Lower leg skin (tissue), 4 donors: Measurements from ENCODE around the gene TOX2. TPM values are rescaled to one million over a fixed set of nuclear protein-coding genes. Genes with fewer than 3 reads are reported as not detected.
A peak's percentile ranks its signal among the peaks of the same experiment; 100 is the strongest.

Experiments
- DNase-seq, 2 donors: peaks; one replicate each; pipeline ENCODE4 v3.0.0-alpha.2; 2019; ENCODE audit warnings: low spot score in 2 of 2
- H3K4me3 ChIP-seq: fragments of 200-600 bp; sonication (generic); 2 replicates; pipeline ENCODE4 v1.5.1; 2017; ENCODE audit warnings: mild to moderate bottlenecking, low read depth; ENCODE audit not compliant: poor library complexity, severe bottlenecking
- CTCF ChIP-seq, 3 donors: fragments of 450-650 bp; IDR thresholded peaks; one replicate each; pipeline ENCODE4 v1.5.1; 2016; ENCODE audit warnings: antibody characterized with exemption in 3 of 3, mild to moderate bottlenecking in 3 of 3, moderate library complexity in 2 of 3
- POLR2A ChIP-seq, 2 donors: fragments of 450-650 bp; IDR thresholded peaks; one replicate each; pipeline ENCODE4 v1.6.1; 2016 to 2017; ENCODE audit warnings: antibody characterized with exemption in 2 of 2, mild to moderate bottlenecking in 1 of 2, moderate library complexity in 1 of 2
- WGBS, 2 donors: methylation state at CpG; one replicate each; pipeline ENCODE4 v1.1.5; 2018; 5-methylcytosine and 5-hydroxymethylcytosine counted together
- intact Hi-C: fragments of 100-400 bp; cut with DNase I; formaldehyde crosslinking; loops from one replicate; pipeline ENCODE4 v1.15.0; 2023; ENCODE audit warnings: low total_unique reads
- total RNA-seq, 4 donors: library from RNA; depleted of rRNA; stranded (reverse); fragments of >200 nt; gene quantifications; one replicate each; pipeline ENCODE4 v1.1.0, GENCODE V29; 2016

TOX2 gene
- total RNA-seq, 4 donors from 2014 or later = 1.8 to 5.2 (median 1.9) TPM

- WGBS, 2 donors = 81 to 86% methylated on average over 11 of the region's 11 CpGs
- intact Hi-C loops = no loop called here
- peak in 1 of 2 donors; percentile 71 for DNase-seq
- no peak for TF ChIP-seq POLR2A (IDR thresholded peaks at IDR 0.05)
- no peak for TF ChIP-seq CTCF (IDR thresholded peaks at IDR 0.05)
- H3K4me3 ChIP-seq = no peak overlapping the region
These were observed 157.0 kb downstream of the TOX2 start for GRCh38 chr20:44071526-44072111.

- TF ChIP-seq POLR2A (IDR thresholded peaks at IDR 0.05) (no peak), CTCF (IDR thresholded peaks at IDR 0.05) (no peak)
- peak in 1 of 2 donors; percentile 70 for DNase-seq
- intact Hi-C loops = no loop called here
- 50 to 60% methylated on average over 6 of the region's 6 CpGs for WGBS, 2 donors
- no peak overlapping the region for H3K4me3 ChIP-seq
These were observed 157.7 kb downstream of the TOX2 start for GRCh38 chr20:44072384-44072783.

GRCh38 chr20:44073011-44073674 is 158.5 kb downstream of the TOX2 start:
- intact Hi-C loops = no loop called here

GRCh38 chr20:44073675-44074071 is 159.0 kb downstream of the TOX2 start:
- no peak for DNase-seq
- no peak overlapping the region for H3K4me3 ChIP-seq
- TF ChIP-seq CTCF (IDR thresholded peaks at IDR 0.05) (no peak), POLR2A (IDR thresholded peaks at IDR 0.05) (no peak)
- WGBS, 2 donors = 56 to 62% methylated on average over 6 of the region's 6 CpGs
- intact Hi-C loops = no loop called here

More at GRCh38 chr20:44073011-44073674, 158.5 kb downstream of the TOX2 start:
- DNase-seq = peak in 1 of 2 donors; percentile 77
- 63 to 66% methylated on average over 15 to 16 of the region's 16 CpGs for WGBS, 2 donors
- no peak overlapping the region for H3K4me3 ChIP-seq
- TF ChIP-seq POLR2A (IDR thresholded peaks at IDR 0.05) (no peak), CTCF (IDR thresholded peaks at IDR 0.05) (no peak)

- TF ChIP-seq POLR2A (IDR thresholded peaks at IDR 0.05) (no peak), CTCF (IDR thresholded peaks at IDR 0.05) (no peak)
- WGBS, 2 donors = 76 to 83% methylated on average over 12 of the region's 12 CpGs
- peak in 1 of 2 donors; percentile 53 for DNase-seq
These were observed 159.8 kb downstream of the TOX2 start for GRCh38 chr20:44074252-44075151.

More at GRCh38 chr20:44074252-44075151, 159.8 kb downstream of the TOX2 start:
- intact Hi-C loops = no loop called here
- no peak overlapping the region for H3K4me3 ChIP-seq
